GM12873 (cell line): ENCODE measurements around the gene CDC42SE2.

Source experiments
- CTCF ChIP-seq: IDR thresholded peaks from 2 replicates; pipeline ENCODE4 v1.5.1; 2012; ENCODE audit warnings: low read depth, mild to moderate bottlenecking, moderate library complexity, low read length, control low read depth; ENCODE audit not compliant: insufficient read depth; ENCODE audit errors: missing control alignments

The CDC42SE2 gene

GRCh38 chr5:131406975-131407638, 143.3 kb downstream of the CDC42SE2 start:
- no peak for TF ChIP-seq CTCF

DNA sequence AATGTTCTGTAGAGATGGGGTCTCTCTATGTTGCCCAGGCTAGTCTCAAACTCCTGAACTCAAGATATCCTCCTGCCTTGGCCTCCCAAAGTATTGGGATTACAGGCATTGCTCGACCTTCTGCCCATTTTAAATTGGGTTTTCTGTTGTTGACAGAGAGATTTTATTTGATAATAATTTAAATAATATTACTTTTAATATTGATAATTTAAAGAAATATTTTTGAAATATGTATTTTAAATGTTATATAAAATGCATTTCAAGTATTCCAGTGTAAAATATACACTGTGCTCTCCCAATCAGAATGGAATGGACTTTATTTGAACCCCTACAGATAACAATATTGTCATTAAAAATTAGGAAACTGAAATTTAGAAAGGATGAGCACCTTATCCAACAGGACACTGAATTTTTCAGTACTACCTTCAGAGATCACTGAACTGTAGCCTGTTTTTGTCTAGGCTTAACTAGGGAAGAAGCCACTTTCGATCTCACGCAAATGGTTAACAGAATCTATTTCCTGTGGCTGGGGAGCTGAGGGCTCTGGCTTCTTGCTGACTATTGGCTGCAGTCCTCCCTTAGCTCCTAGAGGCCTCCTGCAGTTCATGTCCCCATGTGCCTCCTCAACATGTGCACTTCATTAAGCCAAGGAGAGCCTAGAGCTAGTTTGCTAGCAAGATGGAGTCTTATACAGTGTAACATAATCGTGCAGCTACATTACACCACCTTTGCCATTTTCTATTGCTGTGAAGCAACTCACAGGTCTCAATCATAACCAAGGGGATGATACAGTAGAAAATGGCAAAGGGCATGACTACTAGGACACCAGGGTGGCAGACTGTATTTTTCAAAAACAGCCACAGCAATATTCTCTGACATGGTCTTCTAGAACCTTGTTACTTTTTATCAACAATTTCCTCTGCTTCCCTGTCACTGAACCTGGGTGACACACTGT, 150.0 kb downstream of the CDC42SE2 start:
- TF ChIP-seq CTCF = no peak

- TF ChIP-seq CTCF = no peak
Observed at GRCh38 chr5:131416729-131417128, 152.9 kb downstream of the CDC42SE2 start.

DNA sequence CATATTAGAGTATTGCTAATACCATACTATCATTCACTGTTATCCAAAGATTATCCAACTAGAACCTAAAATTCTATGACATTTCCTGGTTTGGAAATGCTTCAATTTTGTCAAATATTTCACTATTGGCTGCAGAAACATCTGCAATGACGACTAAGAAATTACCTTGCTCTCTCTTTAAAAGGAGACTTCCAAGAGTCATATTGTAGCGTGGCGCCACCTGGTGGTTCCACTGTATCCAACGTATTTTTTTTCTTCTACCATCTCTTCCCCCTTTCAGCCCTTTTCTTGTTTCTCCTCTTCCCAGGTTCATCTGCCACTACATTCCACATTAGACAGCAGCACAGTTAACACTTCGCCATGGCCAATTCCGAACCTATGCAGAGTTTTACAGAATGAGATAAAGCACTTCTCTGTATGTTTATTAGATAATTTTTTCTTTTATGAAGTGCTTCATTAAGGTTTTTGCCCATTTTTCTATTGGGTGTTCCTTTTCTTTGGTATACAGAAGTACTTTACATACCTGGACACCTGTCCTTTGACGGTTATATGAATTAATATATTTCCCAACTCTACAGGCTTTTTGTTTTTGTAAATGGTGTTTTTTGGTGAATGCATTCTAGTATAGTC, 153.5 kb downstream of the CDC42SE2 start:
- TF ChIP-seq CTCF = peak; percentile 73

GRCh38 chr5:131418846-131419245, 155.0 kb downstream of the CDC42SE2 start:
- TF ChIP-seq CTCF = no peak

DNA sequence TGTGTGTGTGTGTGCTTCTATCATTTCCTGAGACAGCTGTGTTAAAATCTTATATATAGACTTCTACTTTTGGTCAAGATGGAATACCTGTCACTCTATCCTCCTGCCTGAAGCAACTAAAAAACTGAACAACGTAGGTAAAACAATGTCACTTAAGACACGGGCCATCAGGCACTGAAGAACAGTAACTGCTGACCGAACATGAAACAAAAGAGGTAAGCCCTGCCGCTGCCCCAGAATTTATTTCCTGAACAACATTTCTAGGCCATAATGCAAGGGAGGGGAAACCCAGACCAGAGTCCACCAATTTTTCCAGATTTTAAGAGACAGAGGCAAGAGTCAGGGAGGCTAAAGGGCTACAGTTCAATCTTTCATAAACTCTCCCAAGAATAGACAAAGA, 156.0 kb downstream of the CDC42SE2 start:
- no peak for TF ChIP-seq CTCF

DNA sequence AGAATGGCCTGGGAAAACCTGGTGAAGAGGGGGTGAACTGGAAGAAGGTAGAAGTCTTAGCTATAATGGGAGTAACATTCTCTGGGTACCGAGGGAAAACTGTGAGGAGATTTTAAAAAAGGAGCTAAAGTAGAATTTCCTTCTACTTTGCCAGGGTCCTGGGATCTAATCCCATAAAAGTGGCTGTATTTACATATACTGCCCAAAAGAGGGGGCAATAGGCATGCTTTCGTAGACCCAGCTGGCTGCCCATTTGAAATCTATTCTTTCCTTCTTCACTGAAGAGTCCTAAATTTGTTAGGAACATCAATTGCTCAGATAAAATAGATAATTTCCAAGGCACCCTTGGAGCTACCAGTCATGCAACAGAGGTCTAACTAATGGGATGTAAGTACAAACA, 159.2 kb downstream of the CDC42SE2 start:
- TF ChIP-seq CTCF = peak; percentile 47
